HG02678 (cell line): Measurements from ENCODE around the gene PRMT6.
"Not testable (repeated sequence)": the region's sequence is repeated elsewhere in the genome, so short reads cannot be mapped to it uniquely, and the experiment has no call there.

Source experiments
- ATAC-seq: cut with Tn5 transposase; IDR thresholded peaks from one replicate; pipeline ENCODE4 v1.9.1; 2021; ENCODE audit warnings: mild to moderate bottlenecking, moderate library complexity; ENCODE audit not compliant: unreplicated experiment

PRMT6 gene

DNA sequence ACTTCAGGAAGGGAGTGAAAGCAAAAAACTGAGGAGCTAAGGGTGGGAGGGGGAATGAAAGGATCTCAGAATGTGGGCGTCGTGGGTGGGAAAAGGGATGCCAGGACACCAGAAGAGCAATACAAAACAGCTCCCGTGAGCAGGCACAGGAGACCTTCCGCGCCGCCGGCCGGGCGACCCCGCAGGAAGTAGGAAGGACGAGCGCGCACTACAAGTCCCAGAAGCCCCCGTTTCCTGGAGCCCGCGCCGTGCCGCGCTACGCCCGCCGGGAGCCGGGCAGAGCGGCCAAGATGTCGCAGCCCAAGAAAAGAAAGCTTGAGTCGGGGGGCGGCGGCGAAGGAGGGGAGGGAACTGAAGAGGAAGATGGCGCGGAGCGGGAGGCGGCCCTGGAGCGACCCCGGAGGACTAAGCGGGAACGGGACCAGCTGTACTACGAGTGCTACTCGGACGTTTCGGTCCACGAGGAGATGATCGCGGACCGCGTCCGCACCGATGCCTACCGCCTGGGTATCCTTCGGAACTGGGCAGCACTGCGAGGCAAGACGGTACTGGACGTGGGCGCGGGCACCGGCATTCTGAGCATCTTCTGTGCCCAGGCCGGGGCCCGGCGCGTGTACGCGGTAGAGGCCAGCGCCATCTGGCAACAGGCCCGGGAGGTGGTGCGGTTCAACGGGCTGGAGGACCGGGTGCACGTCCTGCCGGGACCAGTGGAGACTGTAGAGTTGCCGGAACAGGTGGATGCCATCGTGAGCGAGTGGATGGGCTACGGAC lies at the start of gene PRMT6:
Gene PRMT6 (plus strand): TSS at position 249 of the 771 bp plus-strand sequence. CDS start 42 bp downstream, at position 291.
- ATAC-seq = peak; percentile 95

DNA sequence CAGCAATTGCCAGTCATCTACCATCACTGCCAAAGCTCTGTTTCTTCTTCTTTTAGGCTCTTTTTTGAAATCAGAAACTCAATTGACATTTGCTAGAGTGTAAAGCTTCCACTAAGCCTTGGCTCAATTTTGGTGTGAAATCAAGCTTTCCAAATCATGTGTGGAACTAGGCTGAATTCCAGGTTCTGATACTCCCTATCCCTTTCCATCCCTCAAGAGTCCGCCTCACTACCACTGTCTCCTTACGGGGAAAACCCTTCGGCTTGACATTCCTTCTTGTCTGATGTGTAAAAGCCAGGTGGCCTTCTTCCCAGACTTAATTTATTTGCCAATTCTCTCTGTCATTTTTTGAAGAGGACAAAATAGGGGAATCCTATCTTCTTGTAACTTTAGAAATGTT lies 47.2 kb upstream of the PRMT6 start:
- no peak for ATAC-seq

DNA sequence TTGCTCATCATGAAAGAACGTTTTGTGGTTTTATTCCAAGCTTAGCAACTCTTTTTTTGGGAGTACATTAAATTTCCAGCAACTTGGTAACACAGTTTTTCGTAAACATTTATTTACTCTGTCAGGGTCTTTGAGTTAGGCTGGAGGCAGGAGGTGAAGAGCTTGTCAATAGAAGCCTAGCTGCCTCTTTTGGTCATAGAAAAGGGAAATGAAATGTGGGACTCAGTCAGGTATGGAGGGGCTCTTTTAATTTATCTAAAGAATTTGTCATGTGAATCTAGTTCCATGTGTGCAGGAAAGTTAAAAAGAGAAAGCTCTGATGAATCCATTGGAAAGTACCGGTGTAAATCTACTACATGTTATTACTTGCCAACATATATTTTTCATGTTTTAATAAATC lies 45.9 kb upstream of the PRMT6 start:
- ATAC-seq = no peak

DNA sequence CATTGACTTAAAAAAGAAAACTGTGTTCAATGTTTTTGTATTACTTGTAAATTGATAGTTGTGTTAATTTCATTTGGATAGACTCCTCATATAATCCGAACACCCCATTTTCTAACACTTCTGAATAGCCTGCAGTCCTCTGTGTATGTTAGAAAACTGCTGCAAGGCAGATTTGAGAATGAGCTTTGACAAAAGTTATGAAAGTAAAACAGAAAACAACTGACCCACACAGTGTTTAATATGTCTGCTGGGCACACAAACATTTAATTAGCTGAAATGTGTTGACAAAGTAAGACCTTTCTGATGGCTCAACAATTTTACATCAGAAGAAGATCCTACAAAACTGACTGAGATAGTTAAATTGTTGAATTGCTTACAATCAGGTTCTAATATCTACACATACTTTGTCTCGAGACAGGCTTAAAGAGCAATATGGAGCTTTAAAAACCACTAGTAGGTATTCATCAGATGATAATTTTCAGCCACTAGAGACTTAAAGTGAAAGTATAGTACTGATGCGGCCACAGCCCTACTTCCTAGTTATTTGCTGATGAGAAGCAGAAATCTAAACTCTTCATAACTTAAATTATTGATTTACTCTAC lies 40.0 kb upstream of the PRMT6 start:
- ATAC-seq = peak; percentile 48

DNA sequence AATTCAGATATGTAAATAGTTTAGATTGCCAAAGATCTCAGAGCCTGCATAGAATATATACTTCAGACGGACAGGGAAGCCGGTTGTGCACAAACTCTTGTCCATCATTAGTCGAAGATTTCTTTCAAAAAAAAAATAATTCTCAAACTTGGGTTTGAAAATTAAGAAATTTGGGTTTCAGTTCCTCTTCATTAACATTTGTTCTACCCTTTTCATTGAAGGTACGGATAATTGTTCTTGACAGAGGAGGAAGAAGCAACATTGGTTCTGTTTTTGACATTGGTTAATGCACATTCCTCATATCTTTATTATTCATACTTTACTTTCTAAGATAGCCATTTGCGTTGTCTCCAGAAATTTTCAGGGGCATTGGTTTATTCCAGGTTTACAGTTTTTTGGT lies 38.0 kb upstream of the PRMT6 start:
- ATAC-seq = no peak

DNA sequence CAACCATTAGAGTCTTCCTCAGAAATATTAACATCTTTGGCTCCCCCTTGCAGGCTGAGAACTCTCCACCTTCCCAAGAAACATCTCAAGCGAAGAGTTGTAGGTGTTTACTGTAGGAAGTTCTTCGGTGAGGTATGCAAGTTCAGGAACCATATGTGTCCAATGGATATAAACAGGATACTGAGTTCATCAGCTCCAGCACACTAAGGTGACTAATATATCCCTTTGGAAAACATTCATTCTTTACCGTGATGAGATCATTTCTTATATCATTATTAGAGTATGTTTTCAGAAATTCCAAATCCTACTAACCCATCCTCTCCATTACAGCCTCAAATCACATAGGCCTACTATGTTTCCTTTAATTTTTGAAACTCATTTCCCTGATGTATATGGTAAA lies 37.3 kb upstream of the PRMT6 start:
- ATAC-seq = no peak

DNA sequence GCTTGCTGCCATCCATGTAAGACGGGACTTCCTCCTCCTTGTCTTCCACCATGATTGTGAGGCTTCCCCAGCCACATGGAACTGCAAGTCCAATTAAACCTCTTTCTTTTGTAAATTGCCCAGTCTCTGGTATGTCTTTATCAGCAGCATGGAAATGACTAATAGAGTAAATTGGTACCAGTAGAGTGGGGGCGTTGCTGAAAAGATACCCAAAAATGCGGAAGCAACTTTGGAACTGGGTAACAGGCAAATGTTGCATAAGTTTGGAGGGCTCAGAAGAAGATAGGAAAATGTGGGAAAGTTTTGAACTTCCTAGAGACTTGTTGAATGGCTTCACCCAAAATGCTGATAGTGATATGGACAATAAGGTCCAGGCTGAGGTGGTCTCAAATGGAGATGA lies 17.6 kb upstream of the PRMT6 start:
- not testable (repeated sequence) for ATAC-seq

DNA sequence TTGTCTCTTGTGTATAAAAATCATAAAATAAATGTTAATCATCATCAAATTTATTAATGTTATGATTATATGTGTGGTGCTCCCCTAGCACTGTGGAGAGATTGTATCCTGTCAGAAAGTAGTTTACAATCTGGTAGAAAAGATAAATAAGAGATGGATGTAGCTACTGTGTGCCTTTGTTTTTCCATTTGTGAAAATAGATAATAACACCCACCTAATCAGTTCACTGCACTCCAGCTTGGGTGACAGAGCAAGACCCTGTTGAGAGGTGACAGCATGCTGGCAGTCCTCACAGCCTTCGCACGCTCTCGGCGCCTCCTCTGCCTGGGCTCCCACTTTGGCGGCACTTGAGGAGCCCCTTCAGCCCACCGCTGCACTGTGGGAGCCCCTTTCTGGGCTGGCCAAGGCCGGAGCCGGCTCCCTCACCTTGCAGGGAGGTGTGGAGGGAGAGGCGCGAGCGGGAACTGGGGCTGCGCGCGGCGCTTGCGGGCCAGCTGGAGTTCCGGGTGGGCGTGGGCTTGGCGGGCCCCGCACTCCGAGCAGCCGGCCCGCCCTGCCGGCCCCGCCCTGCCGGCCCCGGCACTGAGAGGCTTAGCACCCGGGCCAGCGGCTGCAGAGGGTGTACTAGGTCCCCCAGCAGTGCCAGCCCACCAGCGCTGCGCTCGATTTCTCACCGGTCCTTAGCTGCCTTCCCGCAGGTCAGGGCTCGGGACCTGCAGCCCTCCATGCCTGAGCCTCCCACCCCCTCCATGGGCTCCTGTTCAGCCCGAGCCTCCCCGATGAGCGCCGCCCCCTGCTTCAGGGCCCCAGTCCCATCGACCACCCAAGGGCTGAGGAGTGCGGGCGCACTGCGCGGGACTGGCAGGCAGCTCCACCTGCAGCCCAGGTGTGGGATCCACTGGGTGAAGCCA lies 11.9 kb upstream of the PRMT6 start:
- ATAC-seq = not testable (repeated sequence)

DNA sequence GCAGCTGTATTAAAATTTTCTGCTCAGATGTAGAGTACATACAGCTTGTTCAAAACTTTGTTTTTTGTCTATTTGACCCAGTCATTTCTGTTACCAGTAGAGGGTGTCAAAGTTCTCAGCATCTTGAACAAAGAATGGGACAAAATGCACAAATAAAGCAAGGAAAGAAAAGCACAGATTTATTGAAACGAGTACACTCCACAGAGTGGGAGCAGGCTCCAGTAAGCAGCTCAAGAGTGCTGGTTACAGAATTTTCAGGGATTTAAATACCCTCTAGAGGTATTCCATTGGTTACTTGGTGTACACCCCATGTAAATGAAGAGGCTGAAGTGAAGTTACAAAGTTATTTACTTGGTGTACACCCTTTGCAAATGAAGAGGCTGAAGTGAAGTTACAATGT lies 8.9 kb upstream of the PRMT6 start:
- no peak for ATAC-seq

DNA sequence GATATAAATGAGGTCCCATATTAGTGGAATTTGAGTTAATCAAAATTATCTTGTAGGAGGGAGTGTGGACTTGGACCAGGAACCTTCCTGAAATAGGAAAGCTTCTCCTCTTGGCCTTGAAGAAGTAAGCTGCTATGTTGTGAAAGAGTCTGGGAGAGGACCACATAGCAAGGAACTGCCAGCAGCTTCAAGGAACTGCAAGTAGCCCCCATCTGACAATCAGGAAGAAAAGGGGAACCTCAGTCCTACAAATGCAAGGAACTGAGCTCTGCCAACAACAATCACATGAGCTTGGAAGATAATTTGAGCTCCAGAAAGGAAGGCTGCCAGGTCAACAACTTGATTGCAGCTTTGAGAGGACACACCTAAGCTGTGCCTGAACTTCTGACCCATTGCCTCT lies 8.2 kb upstream of the PRMT6 start:
- ATAC-seq = no peak

DNA sequence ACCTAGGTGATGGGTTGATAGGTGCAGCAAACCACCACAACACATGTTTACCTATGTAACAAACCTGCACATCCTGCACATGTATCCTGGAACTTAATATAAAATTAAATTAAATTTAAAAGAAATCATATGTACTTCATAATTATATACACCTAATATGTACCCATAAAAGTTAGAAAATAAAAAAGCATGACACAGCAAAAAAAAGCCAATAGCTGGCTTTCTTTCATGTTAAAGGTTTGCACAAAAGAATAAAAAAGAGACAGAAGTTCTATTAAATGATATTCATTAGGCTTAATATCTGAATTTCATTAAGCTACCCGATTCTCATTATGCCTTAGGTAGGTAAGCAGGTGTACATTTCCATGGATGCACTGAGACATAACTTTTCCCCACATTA lies 5.2 kb upstream of the PRMT6 start:
- no peak for ATAC-seq

DNA sequence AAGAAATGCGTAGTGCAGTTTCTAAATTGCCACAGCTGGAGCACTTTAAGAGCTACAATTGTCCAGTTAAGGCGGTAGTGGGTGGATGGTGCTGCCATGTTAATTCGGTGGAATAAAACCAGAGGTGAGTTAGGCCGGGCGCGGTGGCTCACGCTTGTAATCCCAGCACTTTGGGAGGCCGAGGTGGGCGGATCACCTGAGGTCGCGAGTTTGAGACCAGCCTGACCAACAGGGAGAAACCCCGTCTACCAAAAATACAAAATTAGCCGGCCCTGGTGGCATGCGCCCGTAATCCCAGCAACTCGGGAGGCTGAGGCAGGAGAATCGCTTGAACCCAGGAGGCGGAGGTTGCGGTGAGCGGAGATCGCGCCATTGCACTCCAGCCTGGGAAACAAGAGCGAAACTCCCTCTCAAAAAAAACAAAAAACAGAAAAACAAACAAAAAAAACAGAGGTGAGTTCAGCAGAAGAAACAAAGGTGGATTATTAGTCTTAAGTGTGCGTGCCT lies 502 bp upstream of the PRMT6 start:
- ATAC-seq = not testable (repeated sequence)

DNA sequence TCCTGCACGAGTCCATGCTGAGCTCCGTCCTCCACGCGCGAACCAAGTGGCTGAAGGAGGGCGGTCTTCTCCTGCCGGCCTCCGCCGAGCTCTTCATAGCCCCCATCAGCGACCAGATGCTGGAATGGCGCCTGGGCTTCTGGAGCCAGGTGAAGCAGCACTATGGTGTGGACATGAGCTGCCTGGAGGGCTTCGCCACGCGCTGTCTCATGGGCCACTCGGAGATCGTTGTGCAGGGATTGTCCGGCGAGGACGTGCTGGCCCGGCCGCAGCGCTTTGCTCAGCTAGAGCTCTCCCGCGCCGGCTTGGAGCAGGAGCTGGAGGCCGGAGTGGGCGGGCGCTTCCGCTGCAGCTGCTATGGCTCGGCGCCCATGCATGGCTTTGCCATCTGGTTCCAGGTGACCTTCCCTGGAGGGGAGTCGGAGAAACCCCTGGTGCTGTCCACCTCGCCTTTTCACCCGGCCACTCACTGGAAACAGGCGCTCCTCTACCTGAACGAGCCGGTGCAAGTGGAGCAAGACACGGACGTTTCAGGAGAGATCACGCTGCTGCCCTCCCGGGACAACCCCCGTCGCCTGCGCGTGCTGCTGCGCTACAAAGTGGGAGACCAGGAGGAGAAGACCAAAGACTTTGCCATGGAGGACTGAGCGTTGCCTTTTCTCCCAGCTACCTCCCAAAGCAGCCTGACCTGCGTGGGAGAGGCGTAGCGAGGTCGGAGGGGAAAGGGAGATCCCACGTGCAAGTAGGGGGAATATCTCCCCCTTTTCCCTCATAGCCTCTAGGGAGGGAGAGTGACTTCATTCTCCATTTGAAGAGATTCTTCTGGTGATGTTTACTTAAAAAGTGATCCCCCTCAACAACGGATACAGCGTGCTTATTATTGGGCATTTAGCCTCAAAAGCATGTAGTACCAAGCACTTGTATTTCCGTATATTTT lies 991 bp downstream of the PRMT6 start:
- peak; percentile 61 for ATAC-seq

DNA sequence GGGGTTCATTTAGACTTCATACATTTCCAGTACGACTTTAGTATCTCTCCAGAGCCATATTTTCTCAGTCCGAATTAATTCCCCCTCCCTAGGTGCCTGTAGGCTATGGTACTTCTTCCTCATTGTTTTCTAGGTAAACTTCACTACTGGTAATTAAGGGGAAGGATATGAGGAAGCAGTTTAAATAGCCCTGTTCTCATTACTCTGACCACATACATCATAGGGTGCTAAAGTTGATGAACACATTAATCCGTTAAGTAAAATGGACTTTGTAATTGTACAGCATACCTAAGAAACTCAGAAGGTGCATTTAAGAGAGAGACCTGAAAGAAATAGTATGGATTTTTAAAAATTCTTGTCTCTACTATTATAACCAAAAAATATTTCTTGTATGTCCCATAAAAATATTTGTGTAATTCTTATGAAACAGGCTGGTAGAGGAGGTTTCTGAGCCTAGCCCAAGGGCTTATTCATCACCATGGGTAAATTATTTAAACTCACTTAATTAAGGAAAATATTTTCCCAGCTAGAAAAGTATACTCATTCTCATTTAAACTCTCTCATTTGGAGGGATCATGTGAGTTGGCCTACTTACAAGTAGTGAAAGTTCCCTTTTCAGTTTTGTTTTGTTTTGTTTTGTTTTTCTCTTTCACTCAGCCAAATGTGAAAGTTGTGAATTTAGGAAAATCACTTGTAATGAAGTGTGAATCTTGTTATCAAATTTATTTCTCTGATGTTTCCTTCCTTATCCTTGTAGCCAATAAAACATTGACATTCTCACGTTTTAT lies 2.0 kb downstream of the PRMT6 start:
- ATAC-seq = no peak

DNA sequence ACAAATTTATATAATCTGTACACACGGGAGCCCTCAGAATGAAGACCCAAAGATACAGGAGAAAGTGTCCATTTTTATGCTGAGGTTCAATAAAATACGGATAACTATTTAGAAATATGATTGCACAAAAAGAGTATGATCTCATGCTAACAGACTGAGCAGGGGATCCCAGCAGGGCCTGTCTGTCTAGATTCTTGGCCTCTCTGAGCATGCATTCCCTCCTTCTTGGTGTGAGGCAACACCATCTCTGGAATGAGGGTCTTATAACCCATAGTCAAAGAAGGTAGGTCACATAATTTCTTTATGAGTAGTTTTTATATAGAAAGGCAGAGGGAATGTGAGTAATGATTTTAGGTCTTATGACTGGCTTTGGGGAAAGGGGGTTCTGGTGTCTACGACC lies 5.4 kb downstream of the PRMT6 start:
- ATAC-seq = no peak

DNA sequence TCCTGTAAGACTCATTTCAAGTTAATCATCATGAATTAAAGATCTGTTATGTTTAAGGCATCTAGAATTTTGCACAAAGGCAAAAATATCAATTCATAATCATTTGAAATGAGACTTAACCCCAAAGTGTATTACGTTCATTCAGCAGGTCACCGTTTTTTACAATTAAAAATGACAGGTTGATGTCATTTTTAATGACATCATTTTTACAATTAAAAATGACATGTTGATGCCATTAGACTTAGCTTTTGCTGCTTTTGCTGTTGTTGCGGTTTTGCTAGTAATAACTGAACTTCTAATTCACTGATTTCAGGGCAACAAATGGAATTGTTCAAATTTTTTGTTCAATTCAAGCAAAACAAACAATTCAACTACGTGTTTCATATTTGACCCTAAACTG lies 17.0 kb downstream of the PRMT6 start:
- no peak for ATAC-seq

DNA sequence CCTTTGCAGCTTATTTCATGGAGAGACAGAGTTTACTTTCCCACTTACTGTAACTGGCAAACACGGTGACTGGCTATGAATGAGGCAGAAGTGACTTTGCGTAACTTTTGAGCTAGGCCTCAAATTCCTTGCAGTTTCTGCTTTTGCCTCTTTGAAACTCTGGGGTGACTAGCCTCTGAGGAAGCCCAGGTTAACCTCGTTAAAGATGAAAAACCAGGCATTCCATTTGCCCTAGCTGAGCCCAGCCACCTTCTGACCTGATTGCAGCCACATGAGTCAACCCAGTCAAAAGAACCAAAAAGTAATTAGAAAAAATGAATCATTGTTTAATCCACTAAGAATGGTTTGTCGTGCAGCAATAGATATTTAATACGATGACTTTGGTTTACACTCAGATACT lies 20.4 kb downstream of the PRMT6 start:
- no peak for ATAC-seq

DNA sequence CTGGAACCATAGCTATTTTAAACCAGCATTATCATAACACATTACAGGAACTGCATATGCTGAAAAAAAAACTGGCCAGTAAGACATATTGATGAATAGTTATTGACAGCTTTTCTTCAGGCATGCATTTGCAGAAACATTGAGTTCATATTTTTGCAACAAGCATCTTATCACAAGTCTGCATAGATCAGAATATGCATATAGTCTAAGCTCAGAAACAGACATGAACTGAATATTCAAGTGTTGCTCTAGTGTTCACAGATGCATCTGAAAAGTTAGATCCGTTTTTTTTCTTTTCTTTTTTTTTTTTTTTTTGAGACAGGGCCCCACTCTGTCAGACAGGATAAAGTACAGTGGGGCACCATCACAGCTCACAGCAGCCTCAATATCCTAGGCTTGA lies 22.8 kb downstream of the PRMT6 start:
- no peak for ATAC-seq

DNA sequence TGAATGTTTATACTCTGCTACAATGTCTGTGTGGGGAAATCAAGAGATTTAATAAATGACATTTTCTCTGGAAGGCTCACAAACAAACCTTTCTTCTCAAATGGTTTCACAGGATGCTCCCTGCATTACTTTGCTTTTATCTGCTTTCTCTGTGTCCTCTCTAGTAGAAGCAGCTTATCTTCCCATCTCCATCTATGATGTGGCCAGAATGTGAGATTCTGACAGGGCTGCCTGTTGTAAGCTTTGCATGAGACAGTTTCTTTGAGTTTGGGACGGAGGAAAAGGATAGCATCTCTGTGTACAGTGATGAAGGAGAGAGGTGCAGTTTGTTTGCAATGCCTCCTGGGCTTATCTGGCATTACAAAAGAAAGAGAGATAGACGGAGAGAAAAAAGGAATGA lies 24.6 kb downstream of the PRMT6 start:
- no peak for ATAC-seq

DNA sequence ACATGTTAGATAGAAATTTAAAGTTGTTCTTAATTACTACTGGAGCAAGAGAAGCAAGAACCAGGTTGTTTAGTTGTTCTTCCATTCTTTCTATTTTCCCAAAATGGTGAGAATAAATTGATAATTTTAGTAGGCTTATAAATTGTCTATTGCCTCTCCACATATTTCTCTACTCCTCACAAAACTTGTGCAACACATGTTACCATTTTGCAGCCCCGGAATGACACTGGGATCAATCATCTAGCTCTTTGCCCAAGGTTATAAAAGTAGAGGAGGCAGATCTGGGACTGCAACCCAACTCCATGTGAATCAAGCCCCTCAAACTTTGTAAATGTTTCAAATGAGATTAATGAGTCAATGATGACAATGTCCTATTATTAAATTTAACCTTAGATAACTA lies 34.9 kb downstream of the PRMT6 start:
- no peak for ATAC-seq
